K562 (cell line): ENCODE data around the gene PARD3. TPM values are rescaled to one million over a fixed set of nuclear protein-coding genes. Genes with fewer than 3 reads are reported as not detected.

Experiments
- ATAC-seq: fragments of 200-7000 bp; cut with Tn5 transposase; 3 replicates; pipeline ENCODE4 v1.9.1; 2020; ENCODE audit warnings: moderate library complexity
- Bru-seq: library from RNA; stranded (reverse); fragments of 400-500 nt; gene quantifications from one replicate; lab custom pipeline; 2021; lab: Mats Ljungman, UMichigan
- BruChase-seq, 2 experiments: library from RNA; stranded (reverse); fragments of 400-500 nt; gene quantifications; one replicate each; lab custom pipeline; 2021; lab: Mats Ljungman, UMichigan
- BruUV-seq: library from RNA; stranded (reverse); fragments of 400-500 nt; replicated peaks from 2 replicates; lab custom pipeline; 2021; lab: Mats Ljungman, UMichigan
- CTCF ChIA-PET: fragments of 300-600 bp; formaldehyde crosslinking; extraction: SDS; loops from one replicate; lab custom pipeline; 2021; ENCODE audit warnings: low intra/inter-chr PET ratio; lab: Yijun Ruan, JAX
- POLR2A ChIA-PET: fragments of 300-600, 350-650 bp; sonication (Branson Sonifier 250); formaldehyde crosslinking; extraction: SDS; loops from one replicate; lab custom pipeline; 2021; ENCODE audit warnings: antibody characterized with exemption, inconsistent platforms; lab: Yijun Ruan, JAX
- DNase-seq, 4 experiments: peaks; one replicate each; pipeline versions ENCODE4 v3.0.0 to v3.0.0-alpha.2; 2011 to 2018; ENCODE audit warnings: low spot score in 3 of 4, mixed read lengths in 3 of 4; ENCODE audit errors: extremely low read depth in 1 of 4
- FAIRE-seq: peaks from 2 replicates; lab custom pipeline; 2011; peaks lifted over from hg19 to GRCh38; lab: Jason Lieb, UNC
- H2AFZ ChIP-seq: 2 replicates; pipeline ENCODE4 v1.6.0; 2011; ENCODE audit warnings: low read depth, low read length, control low read depth, inconsistent platforms
- H3K27ac ChIP-seq: fragments of 200-600 bp; 3 replicates; pipeline ENCODE4 v1.8.0; 2011; ENCODE audit warnings: low read depth, mild to moderate bottlenecking, control low read depth, inconsistent platforms, low read length, moderate library complexity, mixed read lengths; ENCODE audit errors: extremely low read depth
- H3K27me3 ChIP-seq, 2 experiments: fragments of 300-600 bp in 1 of 2; 2 replicates in 1 of 2; 3 replicates in 1 of 2; pipeline versions ENCODE4 v1.6.0 to v1.8.0; 2011; ENCODE audit warnings: inconsistent platforms in 2 of 2, low read length in 2 of 2, mild to moderate bottlenecking in 1 of 2, mixed read lengths in 1 of 2, moderate library complexity in 1 of 2; ENCODE audit not compliant: control insufficient read depth in 2 of 2, insufficient read depth in 2 of 2
- H3K36me3 ChIP-seq: fragments of 300-600 bp; 3 replicates; pipeline ENCODE4 v1.8.0; 2011; ENCODE audit warnings: mild to moderate bottlenecking, low read length, inconsistent platforms; ENCODE audit not compliant: control insufficient read depth, insufficient read depth
- H3K4me1 ChIP-seq, 2 experiments: fragments of 200-600 bp in 1 of 2; replicated peaks in 1 of 2; 2 replicates in 1 of 2; 3 replicates in 1 of 2; pipeline versions ENCODE4 v1.5.1 to v1.8.0; 2011; ENCODE audit warnings: inconsistent platforms in 2 of 2, low read length in 2 of 2, mild to moderate bottlenecking in 1 of 2, mixed read lengths in 1 of 2, moderate library complexity in 1 of 2; ENCODE audit not compliant: control insufficient read depth in 2 of 2, insufficient read depth in 2 of 2
- H3K4me2 ChIP-seq: 2 replicates; pipeline ENCODE4 v1.6.1; 2011; ENCODE audit warnings: low read length, control low read depth, inconsistent platforms, mixed read lengths; ENCODE audit not compliant: insufficient read depth
- H3K4me3 ChIP-seq: fragments of 200-600 bp; sonication (generic), shearing (Covaris generic); 2 replicates; pipeline ENCODE4 v1.5.1; 2016; ENCODE audit warnings: control low read depth, inconsistent platforms
- H3K79me2 ChIP-seq: fragments of 200-600 bp; 3 replicates; pipeline ENCODE4 v1.8.0; 2011; ENCODE audit warnings: low read length, inconsistent platforms; ENCODE audit not compliant: control insufficient read depth, insufficient read depth
- H3K9ac ChIP-seq, 2 experiments: 2 replicates each; pipeline versions ENCODE4 v1.6.0 to v1.6.1; 2011; ENCODE audit warnings: low read depth in 2 of 2, low read length in 2 of 2, control low read depth in 1 of 2, inconsistent platforms in 1 of 2, mild to moderate bottlenecking in 1 of 2, mixed read lengths in 1 of 2; ENCODE audit not compliant: insufficient read depth in 1 of 2
- H3K9me1 ChIP-seq: one replicate; pipeline ENCODE4 v1.6.0; 2011; ENCODE audit warnings: inconsistent platforms, mild to moderate bottlenecking, low read length, moderate library complexity; ENCODE audit not compliant: control insufficient read depth, insufficient read depth
- H3K9me3 ChIP-seq: replicated peaks from 2 replicates; pipeline ENCODE4 v1.5.1; 2011; ENCODE audit warnings: low read depth, low read length, inconsistent platforms; ENCODE audit not compliant: control insufficient read depth, insufficient read depth
- H4K20me1 ChIP-seq: replicated peaks from 2 replicates; pipeline ENCODE4 v1.6.1; 2011; ENCODE audit warnings: low read length, inconsistent platforms, mixed read lengths; ENCODE audit not compliant: control insufficient read depth, insufficient read depth
- BCOR ChIP-seq: fragments of 450-650 bp; IDR thresholded peaks from 2 replicates; pipeline ENCODE4 v1.6.1; 2016
- DIDO1 ChIP-seq: fragments of 450-650 bp; IDR thresholded peaks from 2 replicates; pipeline ENCODE4 v1.6.1; 2016; ENCODE audit warnings: low read depth, missing biosample characterization, missing genetic modification characterization
- HNRNPK ChIP-seq: fragments of 200-400 bp; formaldehyde crosslinking; IDR thresholded peaks from one replicate; pipeline ENCODE4 v1.6.1; 2018; ENCODE audit warnings: mild to moderate bottlenecking, low read depth, low read length; ENCODE audit not compliant: poor library complexity, severe bottlenecking
- MCM2 ChIP-seq: fragments of 450-650 bp; IDR thresholded peaks from 2 replicates; pipeline ENCODE4 v1.6.1; 2017; ENCODE audit warnings: low read depth, mild to moderate bottlenecking
- MYC ChIP-seq, 2 experiments: fragments of 250-450 bp in 1 of 2; sonication (Bioruptor Pico) in 1 of 2; IDR thresholded peaks; 2 replicates each; pipeline versions ENCODE4 v1.5.1 to v1.6.1; 2012 to 2021; ENCODE audit warnings: low read depth in 2 of 2, borderline replicate concordance in 1 of 2, improper control_type of control experiment in 1 of 2, low read length in 1 of 2, mild to moderate bottlenecking in 1 of 2, moderate library complexity in 1 of 2
- PCBP1 ChIP-seq: fragments of 200-400 bp; formaldehyde crosslinking; IDR thresholded peaks from 2 replicates; pipeline ENCODE4 v1.6.1; 2018; ENCODE audit warnings: mild to moderate bottlenecking, low read depth, low read length; ENCODE audit not compliant: poor library complexity, severe bottlenecking
- SMARCC2 ChIP-seq: fragments of 450-650 bp; IDR thresholded peaks from 2 replicates; pipeline ENCODE4 v1.6.1; 2017; ENCODE audit warnings: antibody characterized with exemption, moderate library complexity, mild to moderate bottlenecking, low read depth
- SRSF7 ChIP-seq: fragments of 200-400 bp; formaldehyde crosslinking; optimal IDR thresholded peaks from 2 replicates; pipeline ENCODE3; 2017; ENCODE audit warnings: mild to moderate bottlenecking, low read depth, low read length
- ZEB2 ChIP-seq: fragments of 450-650 bp; IDR thresholded peaks from 2 replicates; pipeline ENCODE4 v1.6.1; 2016
- ZNF239 ChIP-seq: fragments of 250-450 bp; sonication (Bioruptor Pico); IDR thresholded peaks from 2 replicates; pipeline ENCODE4 v1.4.0; 2020; ENCODE audit warnings: mild to moderate bottlenecking
- WGBS: fragments of 100-300 bp; shearing (Covaris generic); methylation state at CpG from one replicate; pipeline ENCODE4 v1.1.6; 2016; ENCODE audit warnings: low coverage, mixed read lengths; ENCODE audit not compliant: insufficient coverage; ENCODE audit errors: missing lambda C conversion rate; 5-methylcytosine and 5-hydroxymethylcytosine counted together
- in situ Hi-C: fragments of 300-500 bp; cut with MboI; formaldehyde crosslinking; loops from 4 replicates; pipeline ENCODE4 v1.15.0; 2018; ENCODE audit warnings: inconsistent platforms, mixed read lengths
- intact Hi-C: fragments of 100-400 bp; cut with micrococcal nuclease; formaldehyde crosslinking; loops from 2 replicates; pipeline ENCODE4 v1.14.2; 2022
- long read RNA-seq, 3 experiments: library from polyadenylated mRNA in 2 of 3; library from RNA in 1 of 3; unstranded in 2 of 3; stranded (forward) in 1 of 3; transcript quantifications; one replicate each; pipeline ENCODE4 v2.0.0, GENCODE V29; 2019 to 2022
- polyA minus RNA-seq, 3 experiments: library from RNA; depleted of rRNA, polyadenylated mRNA; stranded (reverse); fragments of >200 nt; gene quantifications; 2 replicates each; pipeline ENCODE4 v1.2.3, GENCODE V29; 2011
- polyA plus RNA-seq, 8 experiments: library from polyadenylated mRNA; depleted of rRNA in 4 of 8; stranded (reverse) in 5 of 8; unstranded in 3 of 8; fragments of >200 nt; fragmentation: Nextera tagmentation in 2 of 8; fragmentation: Illumina TruSeq in 1 of 8; extraction: Ambion mirVana in 2 of 8; extraction: Trizol in 1 of 8; gene quantifications; 2 replicates each; pipeline versions ENCODE4 v1.2.1 to v1.2.3, GENCODE V29; 2011 to 2014; ENCODE audit warnings: inconsistent platforms in 1 of 8, missing spikeins in 1 of 8
- total RNA-seq, 7 experiments: library from RNA; depleted of rRNA in 6 of 7; stranded (reverse); fragments of >200 nt in 6 of 7; fragmentation: Illumina TruSeq in 2 of 7; extraction: Trizol in 2 of 7; gene quantifications; 2 replicates each; pipeline versions ENCODE4 v1.2.1 to v1.2.3, GENCODE V29; 2011 to 2021; ENCODE audit warnings: low replicate concordance in 1 of 7
- TF ChIP-seq, protein P1 (sequence below): fragments of 250-450 bp; sonication (Bioruptor Pico); IDR thresholded peaks from 2 replicates; pipeline ENCODE4 v1.6.1; 2021; ENCODE audit warnings: mild to moderate bottlenecking
- TF ChIP-seq, protein P2 (sequence below): fragments of 200-800 bp; sonication (Bioruptor generic); IDR thresholded peaks from 2 replicates; pipeline ENCODE4 v1.6.1; 2017; ENCODE audit warnings: missing genetic modification characterization, missing compliant biosample characterization
- TF ChIP-seq, protein P3 (sequence below): IDR thresholded peaks from 2 replicates; pipeline ENCODE4 v1.6.1; 2011; ENCODE audit not compliant: insufficient read length; ENCODE audit errors: extremely low read depth

The PARD3 gene
- 8.3 and 11.4 TPM in 2 replicates for total RNA-seq (2011; cell fraction: chromatin; rRNA removed; ENCODE audit: low replicate concordance)
- total RNA-seq (2011; cell fraction: nucleolus; rRNA removed): 4.5 and 6.1 TPM in 2 replicates
- total RNA-seq (2011; cell fraction: nucleoplasm; rRNA removed): 5.0 and 7.4 TPM in 2 replicates
- 7.7 and 8.4 TPM in 2 replicates for total RNA-seq (2014; rRNA removed)
- total RNA-seq (2014; rRNA removed; fragmentation: Illumina TruSeq; extraction: Trizol): 11.4 and 13.3 TPM in 2 replicates
- total RNA-seq (2015; rRNA removed; fragmentation: Illumina TruSeq; extraction: Trizol): 8.8 and 11.7 TPM in 2 replicates
- total RNA-seq (2021): 6.5 and 6.8 TPM in 2 replicates
- polyA plus RNA-seq (2011; rRNA removed): 11.6 and 19.2 TPM in 2 replicates
- polyA plus RNA-seq (2011; cell fraction: cytosol; rRNA removed): 4.3 and 14.5 TPM in 2 replicates
- 6.1 and 13.8 TPM in 2 replicates for polyA plus RNA-seq (2011; cell fraction: nucleus; rRNA removed)
- polyA plus RNA-seq (2012): 4.5 and 5.7 TPM in 2 replicates
- polyA plus RNA-seq (2014; fragmentation: Illumina TruSeq; extraction: Trizol): 9.3 and 9.9 TPM in 2 replicates
- 1 to 10 TPM; 2.7 to 3.0 TPM for polyA plus RNA-seq (2014; fragmentation: Nextera tagmentation; extraction: Ambion mirVana)
- 5.0 and 6.4 TPM in 2 replicates for polyA plus RNA-seq (2014; rRNA removed)
- polyA minus RNA-seq (2011; rRNA and poly(A)+ RNA removed): 28.8 and 60.0 TPM in 2 replicates
- polyA minus RNA-seq (2011; cell fraction: cytosol; rRNA and poly(A)+ RNA removed): 7.9 and 20.2 TPM in 2 replicates
- 12.4 and 40.0 TPM in 2 replicates for polyA minus RNA-seq (2011; cell fraction: nucleus; rRNA and poly(A)+ RNA removed)
- Bru-seq, nascent RNA: percentile 51 among the genes with signal in this experiment
- percentile 55 among the genes with signal in this experiment for BruChase-seq, experiment 1, labeled RNA remaining after a 2-hour chase
- percentile 52 among the genes with signal in this experiment for BruChase-seq, experiment 2, labeled RNA remaining after a 6-hour chase
- long read RNA-seq, experiment 1, partial matches to known transcripts: 12 of 31 reads
- long read RNA-seq, experiment 1, other reads (novel, unspliced or antisense): 17 of 31 reads
- long read RNA-seq, experiment 2, partial matches to known transcripts: 3 of 5 reads
- long read RNA-seq, experiment 2, other reads (novel, unspliced or antisense): 2 of 5 reads
- long read RNA-seq, experiment 3, partial matches to known transcripts: 1 of 2 reads
- long read RNA-seq, experiment 3, other reads (novel, unspliced or antisense): 1 of 2 reads

DNA sequence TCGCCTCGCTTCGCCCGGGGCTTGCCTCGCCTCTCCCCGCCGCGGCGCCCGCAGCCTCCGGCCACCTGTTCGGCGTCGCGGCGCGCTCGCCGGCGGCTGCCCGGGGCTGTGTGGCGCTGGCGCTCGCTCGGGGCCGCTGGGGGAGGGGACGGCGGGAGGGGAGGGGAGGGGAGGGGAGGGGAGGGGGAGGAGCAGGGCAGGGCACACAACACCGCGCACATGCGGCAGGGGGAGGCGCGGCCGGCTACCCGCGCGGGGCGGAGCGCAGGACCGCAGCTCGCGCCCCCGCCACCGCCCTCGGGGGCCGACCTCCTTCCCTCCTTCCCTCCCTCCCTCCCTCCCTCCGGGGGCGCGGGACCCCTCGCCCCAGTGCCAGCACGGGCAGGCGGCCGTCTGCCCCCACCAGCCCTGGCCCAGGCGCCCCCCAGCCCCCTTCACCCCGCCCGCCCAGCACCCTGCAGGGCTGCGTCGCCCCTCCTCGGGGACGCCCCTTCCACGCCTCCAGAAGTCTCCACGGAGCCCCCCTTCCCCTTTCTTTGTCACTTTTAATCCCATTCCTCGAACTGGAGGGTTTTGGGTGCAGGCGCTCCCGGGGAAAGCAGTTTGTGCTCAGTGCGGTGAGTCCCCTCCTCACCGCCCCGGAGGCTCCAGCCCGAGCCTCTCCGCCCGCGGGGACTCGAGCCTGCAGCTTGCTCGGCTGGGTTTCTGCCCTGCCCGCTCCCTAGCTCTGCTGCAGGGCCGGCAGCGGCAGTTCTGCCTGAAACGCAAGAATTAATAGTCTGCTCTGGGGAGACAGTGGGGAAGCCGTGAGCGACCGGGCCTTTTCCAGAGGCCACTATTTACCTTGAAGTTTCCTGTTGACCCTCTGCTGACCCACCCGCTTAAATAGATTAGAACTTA, at the start of gene PARD3:
Gene PARD3 (minus strand): TSS at position 112 of the 900 bp plus-strand sequence. CDS start 301 bp downstream, outside the sequence.
- FAIRE-seq (no peak), ATAC-seq (peak; percentile 79), DNase-seq (peak; percentile 60 to 84 (median 78))
- peaks cover 0 to 14% of the 10 kb centered on the region in 2 experiments; a peak in 3 of 5 replicates for H3K4me1 ChIP-seq
- peak within 1 kb of the TSS; percentile 50 for H3K4me3 ChIP-seq
- no peak within 1 kb of the TSS for H3K27ac ChIP-seq
- no TSS peak for BruUV-seq
- in situ Hi-C loops (no loop called here), intact Hi-C loops (no loop called here)
- peaks cover 12% of the 10 kb centered on the region for H4K20me1 ChIP-seq
- H3K4me2 ChIP-seq: peak within 1 kb of the TSS; percentile 37
- H2AFZ ChIP-seq: peak within 1 kb of the TSS; percentile 59; the same call in 1 of the 2 replicates
- no peaks in the 10 kb centered on the region for H3K9me3 ChIP-seq
- H3K9me1 ChIP-seq: no peaks in the 10 kb centered on the region
- WGBS: 3% methylated on average over 24 of the region's 82 CpGs
- H3K9ac ChIP-seq: peak within 1 kb of the TSS; percentile 38 to 86; a peak in 3 of 4 replicates
- POLR2A ChIA-PET: interaction anchor here (0.7 kb wide), 1 partner anchor 107 kb away, joined by 3 read pairs; no protein-coding TSS in a partner anchor
- H3K36me3 ChIP-seq: no peaks in the 10 kb centered on the region
- H3K79me2 ChIP-seq: no peaks in the 10 kb centered on the region; the same call in 2 of the 3 replicates
- peaks cover 12 to 25% of the 10 kb centered on the region in 2 experiments for H3K27me3 ChIP-seq
- CTCF ChIA-PET: no interaction called here
- TF ChIP-seq SMARCC2 (no peak), BCOR (no peak), SRSF7 (no peak), ZNF239 (CRISPR knock-in tag) (no peak), DIDO1 (tag) (no peak), HNRNPK (peak; percentile 94), ZEB2 (no peak), MYC (IDR thresholded peaks at IDR 0.05; ENCODE audit: low read depth, low read length) (peak; percentile 56; the same call in 1 of the 2 replicates), MYC (CRISPR knock-in tag; IDR thresholded peaks at IDR 0.05; ENCODE audit: borderline replicate concordance, low read depth) (no peak), MCM2 (no peak), PCBP1 (peak; percentile 98)
- TF ChIP-seq, protein P1, sequence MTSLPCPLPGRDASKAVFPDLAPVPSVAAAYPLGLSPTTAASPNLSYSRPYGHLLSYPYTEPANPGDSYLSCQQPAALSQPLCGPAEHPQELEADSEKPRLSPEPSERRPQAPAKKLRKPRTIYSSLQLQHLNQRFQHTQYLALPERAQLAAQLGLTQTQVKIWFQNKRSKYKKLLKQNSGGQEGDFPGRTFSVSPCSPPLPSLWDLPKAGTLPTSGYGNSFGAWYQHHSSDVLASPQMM (CRISPR knock-in tag): no peak
- TF ChIP-seq, protein P2, sequence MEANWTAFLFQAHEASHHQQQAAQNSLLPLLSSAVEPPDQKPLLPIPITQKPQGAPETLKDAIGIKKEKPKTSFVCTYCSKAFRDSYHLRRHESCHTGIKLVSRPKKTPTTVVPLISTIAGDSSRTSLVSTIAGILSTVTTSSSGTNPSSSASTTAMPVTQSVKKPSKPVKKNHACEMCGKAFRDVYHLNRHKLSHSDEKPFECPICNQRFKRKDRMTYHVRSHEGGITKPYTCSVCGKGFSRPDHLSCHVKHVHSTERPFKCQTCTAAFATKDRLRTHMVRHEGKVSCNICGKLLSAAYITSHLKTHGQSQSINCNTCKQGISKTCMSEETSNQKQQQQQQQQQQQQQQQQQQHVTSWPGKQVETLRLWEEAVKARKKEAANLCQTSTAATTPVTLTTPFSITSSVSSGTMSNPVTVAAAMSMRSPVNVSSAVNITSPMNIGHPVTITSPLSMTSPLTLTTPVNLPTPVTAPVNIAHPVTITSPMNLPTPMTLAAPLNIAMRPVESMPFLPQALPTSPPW (CRISPR knock-in tag): peak; percentile 51; the same call in 1 of the 2 replicates
- TF ChIP-seq, protein P3, sequence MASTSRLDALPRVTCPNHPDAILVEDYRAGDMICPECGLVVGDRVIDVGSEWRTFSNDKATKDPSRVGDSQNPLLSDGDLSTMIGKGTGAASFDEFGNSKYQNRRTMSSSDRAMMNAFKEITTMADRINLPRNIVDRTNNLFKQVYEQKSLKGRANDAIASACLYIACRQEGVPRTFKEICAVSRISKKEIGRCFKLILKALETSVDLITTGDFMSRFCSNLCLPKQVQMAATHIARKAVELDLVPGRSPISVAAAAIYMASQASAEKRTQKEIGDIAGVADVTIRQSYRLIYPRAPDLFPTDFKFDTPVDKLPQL: no peak
